PC-9 (cell line): ENCODE data around the gene VAMP8.

Experiments used
- EZH2 ChIP-seq: fragments of 200-600 bp; sonication (generic); IDR thresholded peaks from 2 replicates; pipeline ENCODE4 v1.8.0; 2017; ENCODE audit warnings: antibody characterized with exemption, low read depth
- TF ChIP-seq, protein P1 (sequence below): fragments of 200-600 bp; sonication (generic); conservative IDR thresholded peaks from 2 replicates; pipeline ENCODE4 v1.6.1; 2017; ENCODE audit warnings: mixed run types, antibody characterized with exemption, mild to moderate bottlenecking, moderate library complexity

GRCh38 chr2:85621338-85621737, 44.0 kb downstream of the VAMP8 start:
- no peak for TF ChIP-seq EZH2
- TF ChIP-seq, protein P1, sequence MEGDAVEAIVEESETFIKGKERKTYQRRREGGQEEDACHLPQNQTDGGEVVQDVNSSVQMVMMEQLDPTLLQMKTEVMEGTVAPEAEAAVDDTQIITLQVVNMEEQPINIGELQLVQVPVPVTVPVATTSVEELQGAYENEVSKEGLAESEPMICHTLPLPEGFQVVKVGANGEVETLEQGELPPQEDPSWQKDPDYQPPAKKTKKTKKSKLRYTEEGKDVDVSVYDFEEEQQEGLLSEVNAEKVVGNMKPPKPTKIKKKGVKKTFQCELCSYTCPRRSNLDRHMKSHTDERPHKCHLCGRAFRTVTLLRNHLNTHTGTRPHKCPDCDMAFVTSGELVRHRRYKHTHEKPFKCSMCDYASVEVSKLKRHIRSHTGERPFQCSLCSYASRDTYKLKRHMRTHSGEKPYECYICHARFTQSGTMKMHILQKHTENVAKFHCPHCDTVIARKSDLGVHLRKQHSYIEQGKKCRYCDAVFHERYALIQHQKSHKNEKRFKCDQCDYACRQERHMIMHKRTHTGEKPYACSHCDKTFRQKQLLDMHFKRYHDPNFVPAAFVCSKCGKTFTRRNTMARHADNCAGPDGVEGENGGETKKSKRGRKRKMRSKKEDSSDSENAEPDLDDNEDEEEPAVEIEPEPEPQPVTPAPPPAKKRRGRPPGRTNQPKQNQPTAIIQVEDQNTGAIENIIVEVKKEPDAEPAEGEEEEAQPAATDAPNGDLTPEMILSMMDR: no peak
